ENCODE data around the gene ROBO1.

The ROBO1 gene

GRCh38 chr3:78645628-78646310 lies 1122.0 kb downstream of the ROBO1 start:
- peak; percentile 57 for DNase-seq

GRCh38 chr3:78644847-78645246 lies 1123.0 kb downstream of the ROBO1 start:
- DNase-seq: no peak

- DNase-seq: no peak
Observed at GRCh38 chr3:78642226-78643035, 1125.4 kb downstream of the ROBO1 start.

DNA sequence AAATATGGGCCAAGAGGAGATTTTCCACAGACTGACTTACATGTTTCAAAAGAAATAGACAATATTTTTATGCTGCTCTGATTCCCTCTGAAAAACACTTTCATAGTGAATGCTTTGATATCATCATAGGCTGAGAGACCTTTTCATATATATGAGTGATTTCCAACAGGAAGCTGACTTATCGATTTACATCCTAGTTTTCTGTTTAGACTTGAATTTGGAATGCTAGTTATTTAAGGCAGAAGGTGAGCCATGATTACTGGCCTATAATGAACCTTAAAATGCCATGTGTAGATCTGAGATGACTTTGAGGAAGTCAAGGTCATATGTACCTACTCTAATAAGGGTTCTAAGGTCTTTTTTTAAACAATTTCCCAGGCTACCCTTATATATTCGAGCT lies 1126.1 kb downstream of the ROBO1 start:
- no peak for DNase-seq

GRCh38 chr3:78634316-78634715 lies 1133.5 kb downstream of the ROBO1 start:
- no peak for DNase-seq

DNA sequence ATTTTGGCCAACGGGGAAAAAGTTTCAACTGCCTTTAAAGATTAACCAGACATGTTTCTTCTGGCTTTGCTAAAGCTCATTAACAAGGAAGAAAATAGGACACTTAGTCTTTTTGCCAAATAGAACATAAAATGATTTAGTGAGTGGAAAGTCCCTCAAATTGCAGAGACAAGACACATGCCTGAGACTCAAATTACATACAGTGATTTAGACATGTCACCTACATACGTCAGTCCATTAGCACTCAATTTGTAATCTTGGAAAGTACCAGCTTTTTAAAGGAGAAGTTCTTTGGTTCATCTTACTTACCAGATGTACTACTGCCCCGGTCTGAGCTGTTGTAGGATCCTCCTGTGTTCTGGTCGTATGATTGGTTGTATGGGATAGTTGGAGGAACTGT lies 1134.2 kb downstream of the ROBO1 start:
- no peak for DNase-seq

DNA sequence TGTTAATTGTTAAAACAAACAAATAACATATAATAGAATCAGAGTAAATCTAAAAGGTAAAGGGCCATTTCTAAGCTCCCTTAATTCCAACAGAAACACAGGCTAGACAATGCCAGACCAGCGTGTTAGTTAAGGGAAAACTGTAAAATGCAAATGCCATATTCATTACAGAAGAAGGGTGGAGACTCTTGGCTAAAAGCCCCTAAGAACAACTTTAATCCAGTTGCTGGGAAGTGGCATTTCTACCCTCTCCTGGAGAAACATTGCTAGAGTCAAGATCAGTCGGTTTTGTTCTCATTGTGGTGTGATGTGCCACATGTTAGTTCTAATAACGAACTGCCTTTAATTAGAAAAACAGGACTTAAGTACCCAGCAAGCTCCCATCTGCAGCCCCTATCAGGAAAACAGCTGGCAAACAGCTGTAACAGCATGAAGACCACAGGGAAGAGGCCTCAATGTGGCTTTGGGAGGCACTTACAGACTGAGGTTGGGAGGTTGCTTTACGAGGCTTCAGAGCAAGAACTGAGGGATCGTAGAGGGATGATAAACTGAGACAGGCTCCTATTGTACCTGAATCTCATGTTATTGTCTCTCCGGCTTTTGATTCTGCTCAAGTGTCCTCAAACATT lies 1134.8 kb downstream of the ROBO1 start:
- DNase-seq: no peak

DNA sequence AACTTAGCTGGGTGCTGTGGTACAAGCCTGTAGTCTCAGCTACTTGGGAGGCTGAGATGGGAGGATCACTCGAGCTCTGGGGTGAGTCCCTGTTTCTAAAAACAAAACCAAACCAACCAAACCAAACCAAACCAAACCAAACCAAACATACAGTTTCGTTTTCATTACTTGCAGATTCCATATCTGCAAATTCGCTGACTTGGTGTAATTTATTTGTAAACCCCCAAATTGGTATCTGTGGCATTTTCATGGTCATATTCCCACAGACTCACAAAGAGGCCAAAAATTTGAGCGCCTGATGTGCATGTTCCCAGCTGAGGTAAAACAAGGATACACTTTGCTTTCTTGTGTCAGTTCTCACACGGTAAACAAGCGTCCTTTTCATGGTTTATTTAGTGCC lies 1138.3 kb downstream of the ROBO1 start:
- no peak for DNase-seq

DNA sequence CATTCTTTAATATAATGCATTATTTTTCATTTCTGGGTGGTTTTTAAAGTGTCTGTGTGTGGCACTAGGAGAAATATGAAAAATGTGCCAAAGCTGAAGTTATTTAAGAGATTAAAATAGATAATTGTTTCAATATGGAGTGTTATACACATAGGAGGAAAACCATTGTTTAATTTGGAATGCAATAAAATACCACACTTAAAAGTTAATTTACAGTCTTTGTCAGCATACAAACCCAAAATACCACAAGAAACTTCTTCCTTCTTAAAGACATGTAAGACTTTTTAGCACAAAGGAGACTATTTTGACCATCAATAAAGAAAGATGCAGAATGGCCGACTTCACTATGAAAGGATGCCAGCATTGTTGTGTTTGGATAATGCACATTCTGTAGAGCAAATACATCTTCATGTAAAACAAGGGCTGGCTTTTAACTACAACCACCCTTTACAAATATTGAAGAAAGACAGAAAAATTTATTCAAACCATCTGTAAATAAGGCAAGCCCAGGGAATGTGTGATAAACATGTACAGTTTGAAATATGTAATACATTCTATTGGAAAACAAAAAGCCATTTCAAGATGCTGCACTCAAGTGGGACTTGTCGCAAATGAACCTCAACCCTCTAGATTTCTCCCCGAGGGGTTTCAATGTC lies 1146.6 kb downstream of the ROBO1 start:
- no peak for DNase-seq

- DNase-seq: peak; percentile 58
Observed at GRCh38 chr3:78614486-78614885, 1153.3 kb downstream of the ROBO1 start.

DNA sequence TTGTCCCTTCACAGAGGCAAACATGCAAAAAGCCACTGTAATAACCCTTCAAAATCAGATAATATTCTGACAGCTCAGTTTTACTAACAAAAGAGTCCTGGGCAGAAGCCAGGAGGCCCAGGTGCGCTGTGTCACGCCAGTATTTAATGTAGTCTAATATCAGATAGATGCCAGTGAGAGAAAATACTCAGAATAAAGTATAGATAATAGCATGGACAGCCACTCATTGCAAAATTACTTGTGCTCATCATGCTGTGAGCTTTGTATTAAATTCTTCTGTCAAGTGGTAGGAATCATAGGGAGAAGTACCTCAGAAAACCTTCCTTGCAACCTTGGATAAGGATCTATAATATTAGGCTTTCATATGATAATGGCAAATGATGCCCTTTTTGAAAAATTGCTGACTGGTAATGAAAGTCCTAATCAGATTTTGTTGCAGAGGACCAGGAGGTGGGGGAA lies 1154.3 kb downstream of the ROBO1 start:
- no peak for DNase-seq

GRCh38 chr3:78611278-78611677 lies 1156.5 kb downstream of the ROBO1 start:
- DNase-seq: no peak

GRCh38 chr3:78610462-78611125 lies 1157.2 kb downstream of the ROBO1 start:
- no peak for DNase-seq

- no peak for DNase-seq
Observed at GRCh38 chr3:78606756-78607155, 1161.0 kb downstream of the ROBO1 start.

DNA sequence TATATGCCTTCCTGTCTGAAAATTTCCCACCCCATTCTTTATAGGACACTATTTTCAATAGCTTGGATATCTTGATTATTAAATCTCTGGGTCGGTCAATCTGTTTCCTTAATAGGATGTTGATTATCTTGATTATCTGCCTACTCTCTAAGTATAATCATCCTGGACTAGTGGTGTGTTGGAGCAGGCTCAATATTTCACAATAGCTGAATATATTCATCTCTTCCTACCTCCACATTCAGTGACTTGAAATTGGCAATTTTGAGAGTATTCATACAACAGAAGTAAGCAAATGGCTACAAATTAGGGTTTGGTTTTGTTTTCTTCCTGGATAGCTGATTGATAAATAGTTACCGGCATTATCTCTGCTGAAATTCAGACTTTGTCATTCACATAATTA lies 1162.6 kb downstream of the ROBO1 start:
- DNase-seq: no peak

- DNase-seq: no peak
Observed at GRCh38 chr3:78604341-78604740, 1163.5 kb downstream of the ROBO1 start.

GRCh38 chr3:78601249-78601648 lies 1166.5 kb downstream of the ROBO1 start:
- DNase-seq: no peak

DNA sequence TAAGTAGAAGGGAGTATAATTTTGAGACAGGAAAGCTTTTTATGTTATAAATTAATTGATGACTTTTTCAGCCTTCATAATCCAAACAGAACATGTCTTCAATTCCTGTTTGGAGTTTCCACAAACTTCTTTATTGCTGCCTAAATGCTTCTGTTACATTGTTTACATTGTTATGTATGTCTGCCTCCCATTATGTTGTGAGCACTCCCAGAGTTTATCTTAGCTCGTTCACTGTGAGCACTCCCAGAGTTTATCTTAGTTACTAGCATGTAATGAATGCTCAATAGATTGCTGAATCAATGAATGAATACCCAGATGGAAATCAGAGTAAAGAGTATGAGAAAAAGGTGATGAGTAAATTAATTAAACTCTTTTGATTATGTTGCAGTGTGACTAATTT lies 1178.0 kb downstream of the ROBO1 start:
- no peak for DNase-seq

DNA sequence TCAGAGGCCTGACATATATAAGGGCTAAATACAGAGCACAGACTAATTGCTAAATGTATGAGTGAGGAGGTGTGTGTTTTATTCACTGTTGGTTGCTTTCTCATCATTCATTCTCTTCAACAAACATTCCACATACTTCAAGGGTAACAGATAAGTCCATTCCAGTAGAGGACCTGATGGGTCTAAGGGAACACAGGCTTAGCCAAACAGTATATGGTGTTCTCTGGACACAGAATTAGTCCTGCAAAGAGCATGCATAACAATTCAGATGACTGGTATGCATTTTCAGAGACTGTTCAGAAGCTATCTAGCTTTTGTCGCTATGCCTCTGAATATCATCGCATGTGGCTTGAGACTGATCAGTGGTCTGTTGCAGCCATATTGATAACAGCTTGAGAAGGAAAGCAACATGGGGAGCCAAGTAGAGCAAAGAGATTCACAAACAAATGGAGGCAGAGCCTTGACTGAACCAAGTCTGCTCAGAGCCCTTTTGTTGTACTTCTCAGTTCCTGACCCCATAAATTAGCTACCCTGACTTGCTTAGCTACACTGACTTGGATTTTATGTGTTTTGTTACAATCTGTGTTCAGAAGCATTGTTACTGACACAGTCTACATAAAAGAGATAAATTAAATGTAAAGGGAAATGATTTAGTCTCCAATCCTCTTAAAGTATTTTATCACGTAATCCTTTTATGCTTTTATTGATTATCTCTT lies 1178.7 kb downstream of the ROBO1 start:
- no peak for DNase-seq

GRCh38 chr3:78580681-78581080 lies 1187.1 kb downstream of the ROBO1 start:
- no peak for DNase-seq

DNA sequence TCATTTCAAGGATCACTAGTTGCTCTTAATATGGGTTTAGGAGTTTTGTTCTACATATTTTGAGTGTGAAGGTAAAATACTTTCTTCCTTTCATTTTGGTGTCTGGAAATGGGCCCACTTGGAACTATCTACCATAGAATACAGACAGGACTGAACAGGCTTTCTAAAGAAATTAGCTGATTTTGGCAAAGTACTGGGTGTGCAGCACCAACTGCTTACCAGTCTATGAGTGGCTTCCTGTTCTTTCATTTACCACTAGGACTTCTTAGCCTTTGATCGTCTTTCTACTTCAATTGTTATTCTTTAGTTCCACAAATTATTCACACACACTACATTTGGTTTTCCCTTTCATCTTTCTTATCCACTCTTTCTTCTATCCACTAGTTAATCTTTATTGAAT lies 1196.3 kb downstream of the ROBO1 start:
- DNase-seq: no peak

DNA sequence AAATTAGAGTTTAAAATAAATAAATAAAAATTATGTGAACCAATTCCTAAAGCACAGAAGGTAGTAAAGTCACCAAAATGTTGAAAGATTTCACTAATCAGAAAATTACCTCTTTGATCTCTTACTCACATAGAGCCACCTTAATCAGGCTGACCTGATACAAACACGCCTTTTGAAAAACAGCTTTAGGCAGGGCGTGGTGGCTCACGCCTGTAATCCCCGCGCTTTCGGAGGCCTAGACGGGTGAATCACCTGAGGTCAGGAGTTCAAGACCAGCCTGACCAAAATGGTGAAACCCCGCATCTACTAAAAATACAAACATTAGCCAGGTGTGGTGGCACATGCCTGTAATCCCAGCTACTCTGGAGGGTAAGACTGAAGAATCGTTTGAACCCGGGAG lies 1197.3 kb downstream of the ROBO1 start:
- DNase-seq: no peak
